GM21381 (cell line): ENCODE data around the gene PLEKHA4.
A peak's percentile ranks its signal among the peaks of the same experiment; 100 is the strongest.
"Not testable (repeated sequence)": the region's sequence is repeated elsewhere in the genome, so short reads cannot be mapped to it uniquely, and the experiment has no call there.

Experiments used
- ATAC-seq: cut with Tn5 transposase; IDR thresholded peaks from one replicate; pipeline ENCODE4 v1.9.1; 2021; ENCODE audit warnings: mild to moderate bottlenecking, moderate library complexity; ENCODE audit not compliant: unreplicated experiment

The PLEKHA4 gene

DNA sequence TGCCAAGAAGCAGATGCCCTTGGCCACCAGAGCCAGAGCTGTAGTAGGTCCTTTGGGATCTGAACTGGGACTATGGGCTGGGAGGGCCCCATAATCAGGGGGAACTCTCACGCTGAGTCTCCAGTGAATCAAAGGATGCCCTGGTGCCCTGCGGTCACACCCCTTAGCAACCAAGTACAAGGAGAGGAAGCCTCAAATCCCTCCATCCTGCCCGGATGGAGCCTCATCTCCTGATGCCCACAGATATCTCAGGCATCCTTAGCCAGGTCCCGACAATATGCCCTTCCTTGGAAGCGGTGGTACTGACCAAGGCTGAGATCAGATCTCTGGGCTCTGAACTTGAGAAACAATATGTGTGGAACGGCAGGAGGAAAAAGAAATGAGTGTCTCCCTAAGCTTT, 1.7 kb downstream of the PLEKHA4 start:
- no peak for ATAC-seq

GRCh38 chr19:48862827-48863226, 5.6 kb downstream of the PLEKHA4 start:
- ATAC-seq = no peak

GRCh38 chr19:48861313-48861712, 7.1 kb downstream of the PLEKHA4 start:
- no peak for ATAC-seq

DNA sequence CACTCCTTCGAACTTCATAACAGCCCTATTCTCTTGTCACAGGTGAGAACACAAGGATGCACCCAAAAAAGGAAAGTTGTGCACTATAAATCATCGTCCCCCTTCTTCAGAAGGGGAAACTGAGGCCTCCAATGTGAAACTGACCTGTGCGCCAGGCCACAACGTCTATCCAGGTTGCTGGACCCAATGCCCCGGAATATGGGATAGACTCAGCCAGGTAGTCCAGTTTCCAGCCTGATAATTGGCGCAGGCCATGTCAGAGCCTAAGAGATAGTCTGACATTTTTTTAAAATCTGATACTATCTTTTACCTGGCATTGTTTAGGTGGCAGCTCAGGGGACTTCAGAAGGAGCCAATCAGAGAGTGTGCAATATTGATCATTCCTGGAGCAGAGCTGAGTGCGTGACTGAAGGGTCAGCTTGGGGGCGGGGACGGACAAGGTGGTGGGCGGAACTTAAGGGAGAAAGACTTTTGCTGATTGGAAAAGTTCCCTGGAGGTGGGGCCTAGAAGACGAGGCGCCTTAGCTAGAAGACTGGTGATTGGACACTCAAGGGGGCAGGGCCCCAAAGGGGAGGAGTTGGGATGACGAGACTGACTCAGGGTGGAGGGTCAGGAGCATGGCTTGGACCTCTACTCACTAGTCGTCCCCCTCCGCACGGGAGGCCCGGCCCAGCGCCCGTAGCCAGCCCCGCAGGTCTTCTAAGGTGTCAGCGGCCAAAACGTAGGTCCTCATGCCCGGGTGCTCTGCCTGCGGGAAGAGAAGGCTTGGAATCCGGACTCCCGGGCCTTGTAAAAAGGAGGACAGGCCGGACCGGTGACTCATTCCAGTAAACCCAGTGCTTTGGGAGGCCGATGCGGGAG, 8.5 kb downstream of the PLEKHA4 start:
- ATAC-seq = peak; percentile 64

GRCh38 chr19:48858984-48859710, 9.3 kb downstream of the PLEKHA4 start:
- no peak for ATAC-seq

GRCh38 chr19:48856921-48857320, 11.5 kb downstream of the PLEKHA4 start:
- ATAC-seq = no peak

DNA sequence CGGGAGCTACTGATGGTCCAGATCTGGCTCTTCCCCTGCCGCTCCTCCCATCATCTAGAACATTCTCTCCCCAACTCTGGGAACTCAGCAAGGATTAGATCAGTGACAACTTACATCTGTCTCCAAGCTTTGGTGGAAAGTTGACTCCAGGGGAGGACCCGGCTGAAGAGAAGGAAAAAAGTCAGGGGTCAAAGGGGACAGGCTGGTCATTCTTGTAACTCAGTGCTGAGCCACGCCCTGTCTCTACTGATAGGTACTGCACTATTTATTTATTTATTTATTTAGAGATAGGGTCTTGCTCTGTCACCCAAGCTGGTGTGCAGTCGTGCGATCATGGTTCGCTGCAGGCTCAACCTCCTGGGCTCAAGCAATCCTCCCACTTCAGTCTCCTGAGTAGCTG, 14.3 kb downstream of the PLEKHA4 start:
- no peak for ATAC-seq

DNA sequence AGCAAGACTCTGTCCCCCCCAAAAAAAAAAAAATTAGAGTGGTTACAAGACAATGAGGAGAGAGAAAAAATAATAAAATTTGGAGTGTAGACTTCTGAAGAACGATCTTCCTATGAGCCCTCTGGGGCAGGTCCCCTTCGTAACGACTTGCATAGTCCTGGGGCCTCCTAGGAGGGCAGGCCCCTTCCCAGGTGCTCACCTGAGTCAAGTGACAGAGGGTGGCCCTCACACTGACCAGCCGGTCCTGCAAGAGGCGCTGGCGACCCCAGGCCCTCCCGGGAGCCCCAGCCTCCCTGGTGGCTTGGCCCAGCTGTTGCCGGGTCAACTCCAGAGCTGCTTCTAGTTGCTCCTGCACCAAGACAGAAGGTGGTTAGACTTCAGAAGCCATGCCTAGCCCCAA, 14.9 kb downstream of the PLEKHA4 start:
- no peak for ATAC-seq

- ATAC-seq = no peak
Observed at GRCh38 chr19:48852292-48852691, 16.1 kb downstream of the PLEKHA4 start.

DNA sequence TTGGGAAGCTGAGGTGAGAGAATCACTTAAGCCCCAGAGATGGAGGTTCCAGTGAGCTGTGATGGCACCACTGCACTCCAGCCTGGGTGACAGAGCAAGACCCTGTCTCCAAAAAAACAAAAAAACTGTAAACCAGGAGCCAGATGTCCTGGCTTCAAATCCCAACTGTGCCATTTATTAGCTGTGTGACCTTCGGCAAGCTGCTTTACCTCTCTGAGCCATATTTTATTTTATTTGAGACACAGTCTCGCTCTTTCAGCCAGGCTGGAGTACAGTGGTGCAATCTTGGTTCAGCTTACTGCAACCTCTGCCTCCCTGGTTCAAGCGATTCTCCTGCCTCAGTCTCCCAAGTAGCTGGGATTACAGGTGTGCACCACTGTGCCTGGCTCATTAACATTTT, 21.8 kb downstream of the PLEKHA4 start:
- ATAC-seq = not testable (repeated sequence)

DNA sequence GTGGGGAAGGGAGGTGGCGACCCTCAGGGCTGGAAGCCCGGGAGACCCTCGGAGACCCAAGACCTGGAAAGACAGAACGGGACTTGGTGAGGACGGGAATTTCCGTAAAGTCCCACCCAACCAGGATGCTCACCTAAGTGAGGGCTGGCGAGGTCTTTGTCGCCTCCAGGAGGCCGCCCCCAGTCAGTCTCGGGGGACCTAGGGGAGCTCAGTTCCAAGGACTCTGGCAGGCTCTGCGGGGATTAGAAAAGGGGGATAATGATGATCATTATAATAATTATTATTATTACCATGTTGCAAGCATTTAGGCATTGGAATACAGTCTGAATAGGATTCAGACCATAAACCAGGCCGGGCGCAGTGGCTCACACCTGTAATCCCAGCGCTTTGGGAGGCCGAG, 23.0 kb downstream of the PLEKHA4 start:
- no peak for ATAC-seq

GRCh38 chr19:48844472-48844871, 23.9 kb downstream of the PLEKHA4 start:
- ATAC-seq = no peak

- ATAC-seq = no peak
Observed at GRCh38 chr19:48842789-48843162, 25.6 kb downstream of the PLEKHA4 start.

DNA sequence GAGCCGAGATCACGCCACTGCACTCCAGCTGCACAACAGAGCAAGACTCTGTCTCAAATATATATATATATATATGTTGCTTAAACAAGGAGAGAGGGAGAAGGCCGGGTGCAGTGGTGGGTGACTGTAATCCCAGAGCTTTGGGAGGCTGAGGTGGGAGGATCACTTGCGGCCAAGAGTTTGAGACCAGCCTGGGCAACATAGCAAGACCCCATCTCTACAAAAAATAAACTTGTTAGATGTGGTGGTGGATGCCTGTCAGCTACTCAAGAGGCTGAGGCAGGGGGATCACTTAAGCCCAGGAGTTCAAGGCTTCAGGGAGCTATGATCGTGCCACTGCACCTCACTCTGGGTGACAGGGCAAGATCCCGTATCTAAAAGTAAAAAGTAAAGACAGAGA, 26.8 kb downstream of the PLEKHA4 start:
- no peak for ATAC-seq

DNA sequence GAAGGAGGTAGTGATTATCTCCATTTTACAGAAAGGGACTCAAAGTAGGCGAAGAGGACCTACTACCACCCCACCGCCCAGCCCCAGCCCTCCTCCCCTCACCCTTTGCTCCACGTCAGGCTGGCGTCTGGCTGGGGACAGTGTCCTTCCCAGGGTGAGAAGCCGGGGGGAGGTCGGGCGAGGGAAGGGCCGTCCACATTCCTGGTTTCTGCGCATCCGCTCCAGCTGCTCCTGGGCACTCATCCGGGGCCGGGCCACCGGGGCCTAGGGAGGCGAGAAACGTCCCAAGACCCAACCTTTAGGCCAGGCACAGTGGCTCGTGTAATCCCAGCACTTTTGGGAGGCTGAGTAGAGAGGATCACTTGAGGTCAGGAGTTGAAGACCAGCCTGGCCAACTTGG, 27.4 kb downstream of the PLEKHA4 start:
- ATAC-seq = no peak

DNA sequence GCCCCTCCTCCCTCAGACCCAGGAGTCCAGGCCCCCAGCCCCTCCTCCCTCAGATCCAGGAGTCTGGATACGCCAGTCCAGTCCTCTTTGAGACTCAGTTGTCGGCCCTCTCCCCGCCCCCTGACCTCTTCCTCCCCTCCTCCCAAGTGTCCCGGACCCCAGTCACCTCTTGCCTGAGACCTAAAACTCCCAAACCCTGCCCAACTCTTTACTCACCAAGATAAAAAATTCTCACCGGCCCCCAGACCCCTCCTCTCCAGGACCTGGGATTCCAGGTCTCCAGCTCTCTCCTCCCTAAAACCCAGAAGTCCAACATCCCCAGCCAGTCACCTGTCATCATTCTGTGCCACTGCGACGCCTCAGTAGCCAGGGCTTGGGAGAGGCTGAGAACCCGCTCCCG, 30.7 kb downstream of the PLEKHA4 start:
- ATAC-seq = no peak

GRCh38 chr19:48837051-48837524, 31.3 kb downstream of the PLEKHA4 start:
- no peak for ATAC-seq

- no peak for ATAC-seq
Observed at GRCh38 chr19:48836089-48837017, 32.1 kb downstream of the PLEKHA4 start, which contains the start of gene HSD17B14. TSS of gene HSD17B14 (minus strand) at chr19:48836491. CDS start at chr19:48836411, 80 bp downstream.

GRCh38 chr19:48835734-48836088, 32.7 kb downstream of the PLEKHA4 start:
- peak; percentile 56 for ATAC-seq

GRCh38 chr19:48833977-48834376, 34.4 kb downstream of the PLEKHA4 start:
- no peak for ATAC-seq

GRCh38 chr19:48833049-48833448, 35.4 kb downstream of the PLEKHA4 start:
- ATAC-seq = no peak
